ENCODE data around the gene ZNF415.
"Not testable (repeated sequence)": the region's sequence is repeated elsewhere in the genome, so short reads cannot be mapped to it uniquely, and the experiment has no call there.

Gene ZNF415

DNA sequence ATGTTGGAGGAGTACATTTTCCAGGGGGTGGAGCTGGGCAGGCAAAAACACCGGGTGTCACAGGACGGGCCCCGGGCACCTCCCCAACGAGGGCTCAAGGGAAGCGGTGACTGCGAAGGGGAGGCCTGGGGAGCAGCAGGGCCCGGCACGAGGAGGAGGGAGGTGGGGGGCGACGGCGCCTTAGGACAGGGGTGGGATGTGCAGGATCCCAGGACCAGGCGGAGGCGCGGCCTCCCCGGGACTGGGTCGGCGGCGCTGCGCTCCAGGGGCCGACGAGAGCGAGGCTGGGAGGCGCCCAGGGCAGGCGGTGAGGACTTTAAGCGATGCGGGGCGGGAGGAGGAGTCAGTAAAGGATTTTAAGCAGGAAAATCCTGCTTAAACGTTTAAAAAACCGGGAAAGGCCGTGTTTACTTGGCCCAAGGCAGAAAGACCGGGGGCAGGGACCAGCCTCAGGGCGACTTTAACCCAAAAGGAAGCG lies 29.9 kb downstream of the ZNF415 start:
- no peak for DNase-seq (ENCODE audit: low spot score)

- DNase-seq (ENCODE audit: low spot score), result no peak
These were observed 30.4 kb downstream of the ZNF415 start for GRCh38 chr19:53102206-53102755.

DNA sequence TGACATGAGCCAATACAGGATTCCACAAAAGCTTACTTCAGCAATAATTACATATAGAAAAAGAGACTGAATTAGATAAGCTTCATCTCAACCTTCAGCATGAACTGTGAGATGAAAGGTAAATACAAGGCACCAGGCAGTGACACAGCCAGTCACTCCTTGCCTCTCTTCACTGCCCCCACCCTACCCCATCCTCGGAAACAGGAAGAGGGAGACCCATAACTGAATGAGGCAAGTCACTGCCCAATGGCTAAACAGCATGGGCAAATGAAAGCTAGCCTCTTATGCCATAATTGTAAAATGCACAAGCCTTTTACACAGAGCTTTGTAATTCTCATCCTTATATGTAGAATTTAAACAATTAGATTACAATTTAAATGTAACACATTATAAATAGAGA lies 31.2 kb downstream of the ZNF415 start:
- no peak for DNase-seq (ENCODE audit: low spot score)

DNA sequence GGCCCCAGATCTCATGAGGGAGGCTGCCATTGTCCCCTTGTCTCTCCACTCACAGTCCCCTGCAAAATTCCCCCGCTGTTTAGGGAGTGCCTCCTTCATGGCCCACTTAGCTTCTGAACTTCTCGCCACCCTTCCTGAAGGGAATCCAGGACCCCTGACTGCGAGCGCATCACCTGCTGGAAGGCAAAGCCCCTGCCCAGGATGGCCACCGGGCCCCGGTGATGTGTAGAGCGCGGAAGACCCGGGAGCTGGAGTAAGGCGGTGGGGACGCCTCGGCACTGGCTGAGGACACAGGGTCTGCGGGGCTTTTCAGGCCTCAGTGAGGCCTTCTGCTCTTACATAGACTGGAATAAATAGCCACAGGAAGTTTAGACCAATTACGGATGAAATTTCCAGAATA lies 34.1 kb downstream of the ZNF415 start:
- DNase-seq (ENCODE audit: low spot score), result not testable (repeated sequence)

DNA sequence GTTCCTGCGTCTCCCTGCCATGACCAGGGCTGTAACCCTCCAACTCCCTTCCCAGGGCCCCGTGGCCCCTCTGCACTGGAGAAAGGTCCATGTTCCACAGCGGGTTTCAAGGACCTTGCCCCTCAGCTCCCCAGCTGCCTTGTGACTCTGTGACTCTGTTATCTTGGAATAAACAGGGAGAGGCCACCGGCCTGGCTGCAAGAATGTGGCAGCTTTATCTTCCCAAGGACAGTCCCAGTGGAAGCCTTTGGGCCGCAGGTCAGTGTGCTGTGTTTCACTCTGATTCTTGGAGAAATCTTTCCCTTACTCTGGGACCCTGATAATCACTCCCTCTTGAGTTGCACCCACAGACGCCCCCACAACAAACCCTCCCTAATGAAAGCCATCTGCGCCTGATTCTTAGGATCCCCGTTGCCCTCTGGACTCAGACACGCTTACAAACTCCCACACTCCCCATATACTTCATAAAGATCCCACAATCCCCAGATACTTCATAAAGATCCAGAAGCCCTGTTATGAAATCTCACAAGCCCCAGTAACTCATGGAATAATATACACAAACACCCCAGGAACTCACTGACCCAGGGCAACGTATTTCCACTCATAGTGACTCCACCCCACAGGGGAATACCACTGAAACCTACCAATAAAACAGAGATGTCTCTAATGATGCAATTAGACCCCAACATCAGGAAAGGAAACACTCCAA lies 35.6 kb downstream of the ZNF415 start:
- DNase-seq (ENCODE audit: low spot score), result not testable (repeated sequence)

GRCh38 chr19:53096579-53096978 lies 36.1 kb downstream of the ZNF415 start:
- DNase-seq (ENCODE audit: low spot score), result not testable (repeated sequence)

DNA sequence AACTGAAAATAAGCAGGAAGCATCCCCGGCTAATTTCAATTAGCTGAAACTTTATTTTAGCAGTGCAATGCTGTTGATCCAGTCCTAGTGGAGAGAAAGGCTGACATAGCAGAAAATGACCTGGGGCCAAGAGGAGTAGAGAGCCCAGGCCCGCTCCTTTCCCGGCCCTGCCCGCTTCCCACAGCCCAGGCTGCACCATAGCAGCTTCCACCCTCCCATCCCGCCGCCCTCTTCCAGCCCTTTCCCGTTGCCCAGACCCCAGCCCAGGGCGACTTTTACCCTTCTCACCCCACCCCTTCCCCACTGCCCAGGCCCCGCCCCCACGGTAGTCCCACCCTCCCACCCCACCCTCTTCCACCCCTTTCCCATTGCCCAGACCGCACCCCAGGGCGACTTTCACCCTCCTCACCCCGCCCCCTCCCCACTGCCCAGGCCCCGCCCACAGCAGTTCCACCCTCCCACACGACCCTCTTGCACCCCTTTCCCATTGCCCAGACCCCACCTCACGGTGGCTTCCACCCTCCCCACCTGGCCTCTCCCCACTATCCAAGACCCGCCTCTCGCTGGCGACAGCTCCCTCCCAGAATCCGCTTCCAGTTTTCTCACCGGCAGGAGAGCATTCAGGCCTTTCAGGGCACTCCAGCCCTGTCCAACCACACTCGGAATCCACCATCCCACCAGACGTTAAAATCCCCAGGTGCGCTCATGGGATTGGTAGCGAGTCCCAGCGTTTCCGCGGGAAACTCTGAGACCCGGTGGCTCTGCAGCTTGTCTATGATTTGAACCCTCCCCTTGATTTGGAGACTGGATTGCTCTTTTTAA lies 37.7 kb downstream of the ZNF415 start:
- no peak for DNase-seq (ENCODE audit: low spot score)

- DNase-seq (ENCODE audit: low spot score), result no peak
These were observed 40.0 kb downstream of the ZNF415 start for GRCh38 chr19:53092723-53093122.

DNA sequence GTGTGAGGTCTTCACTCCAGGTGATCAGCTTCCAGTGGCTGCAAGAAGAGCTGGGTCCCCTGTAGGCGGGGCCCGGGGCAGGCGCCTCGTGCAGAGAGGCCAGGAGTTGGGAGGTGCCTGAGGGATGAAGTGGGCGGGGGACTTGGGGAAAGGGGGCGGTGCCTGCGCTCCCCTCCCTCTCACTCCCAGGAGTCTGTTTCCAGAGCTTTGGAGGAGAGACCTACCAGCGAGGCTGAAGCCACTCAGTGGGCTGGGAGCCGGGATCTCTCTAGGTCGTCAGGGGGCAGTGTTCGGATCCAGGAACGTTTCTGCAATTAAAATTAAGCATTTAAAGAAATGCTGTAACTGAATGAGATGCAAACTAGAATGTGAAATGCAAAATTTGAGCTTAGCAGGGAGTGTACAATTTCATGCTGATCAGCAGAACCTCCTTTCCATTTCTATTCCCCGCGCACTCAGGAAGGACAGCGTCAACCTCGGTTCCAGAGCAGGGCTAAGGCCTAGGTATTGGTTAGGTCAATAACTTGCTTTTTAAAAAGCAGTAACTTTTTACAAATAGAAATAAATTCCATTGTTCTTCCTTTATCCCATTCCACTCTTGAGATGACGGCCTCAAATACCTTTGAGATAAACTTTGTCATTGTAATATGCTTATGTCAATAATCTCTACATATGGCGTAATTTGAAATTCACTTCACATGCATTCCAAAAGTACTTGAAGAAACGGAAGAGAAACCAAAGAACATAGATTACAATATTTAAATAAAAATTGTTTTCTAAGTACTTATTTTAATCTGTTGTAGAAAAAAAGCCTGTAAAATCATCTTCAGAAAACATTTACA lies 41.1 kb downstream of the ZNF415 start:
- no peak for DNase-seq (ENCODE audit: low spot score)

DNA sequence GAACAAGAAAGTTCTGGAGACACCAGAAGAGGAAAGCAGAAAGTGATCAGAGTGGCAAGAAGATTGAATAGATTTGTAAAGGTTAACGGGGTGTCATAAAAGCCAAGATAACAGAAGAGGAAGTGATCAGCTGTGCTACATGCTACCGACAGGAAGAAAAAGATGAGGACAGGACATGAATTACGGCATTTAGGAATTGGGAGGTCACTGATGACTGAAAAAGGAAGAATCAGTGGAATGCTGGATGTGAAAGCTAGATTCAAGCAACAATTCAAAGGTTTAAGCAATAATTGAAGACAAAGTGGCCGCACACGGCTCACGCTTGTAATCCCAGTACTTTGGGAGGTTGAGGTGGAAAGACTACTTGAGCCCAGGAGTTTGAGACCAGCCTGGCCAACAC lies 44.6 kb downstream of the ZNF415 start:
- no peak for DNase-seq (ENCODE audit: low spot score)

DNA sequence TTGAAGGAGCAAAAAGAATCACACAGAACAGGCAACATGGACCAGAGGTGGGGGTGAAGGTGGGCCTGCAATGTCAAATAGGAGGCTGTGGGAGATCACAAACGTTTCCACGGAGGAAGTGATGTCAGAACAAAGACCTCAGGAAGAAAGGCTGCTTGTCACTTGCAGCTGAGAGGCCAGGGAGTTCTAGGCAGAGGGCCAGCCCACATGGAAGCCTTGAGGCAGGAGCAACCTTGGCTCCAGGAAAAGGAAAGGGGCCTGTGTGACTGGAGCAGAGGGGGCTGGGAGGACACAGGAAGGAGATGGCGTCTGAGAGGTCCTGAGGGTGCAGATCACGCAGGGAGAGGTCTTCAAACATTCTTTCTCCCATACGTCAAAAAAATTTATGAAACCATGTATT lies 45.8 kb downstream of the ZNF415 start:
- no peak for DNase-seq (ENCODE audit: low spot score)

GRCh38 chr19:53085496-53085895 lies 47.2 kb downstream of the ZNF415 start:
- no peak for DNase-seq (ENCODE audit: low spot score)

GRCh38 chr19:53082929-53083328 lies 49.8 kb downstream of the ZNF415 start:
- DNase-seq (ENCODE audit: low spot score), result no peak

DNA sequence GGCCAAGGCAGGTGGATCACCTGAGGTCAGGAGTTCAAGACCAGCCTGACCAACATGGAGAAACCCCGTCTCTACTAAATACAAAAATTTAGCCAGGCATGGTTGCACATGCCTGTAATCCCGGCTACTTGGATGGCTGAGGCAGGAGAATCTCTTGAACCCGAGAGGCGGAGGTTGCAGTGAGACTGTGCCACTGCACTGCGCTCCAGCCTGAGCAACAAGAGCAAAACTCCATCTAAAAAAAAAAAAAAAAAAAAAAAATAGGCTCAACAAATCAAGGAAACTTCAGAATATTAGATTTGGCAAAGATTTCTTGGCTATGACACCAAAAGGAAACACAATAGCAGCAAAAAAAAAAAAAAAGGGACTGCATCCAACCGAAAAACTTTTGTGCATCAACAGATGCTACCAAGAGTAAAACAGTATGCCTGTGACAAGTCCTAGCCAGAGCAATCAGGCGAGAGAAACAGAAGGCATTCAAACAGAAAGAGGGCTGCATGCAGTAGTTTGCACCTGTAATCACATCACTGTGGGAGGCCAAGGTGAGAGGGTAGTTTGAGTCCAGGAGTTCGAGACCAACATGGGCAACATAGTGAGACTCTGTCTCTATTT lies 53.3 kb downstream of the ZNF415 start:
- no peak for DNase-seq (ENCODE audit: low spot score)

- DNase-seq (ENCODE audit: low spot score), result no peak
These were observed 54.0 kb downstream of the ZNF415 start for GRCh38 chr19:53078668-53079067.

DNA sequence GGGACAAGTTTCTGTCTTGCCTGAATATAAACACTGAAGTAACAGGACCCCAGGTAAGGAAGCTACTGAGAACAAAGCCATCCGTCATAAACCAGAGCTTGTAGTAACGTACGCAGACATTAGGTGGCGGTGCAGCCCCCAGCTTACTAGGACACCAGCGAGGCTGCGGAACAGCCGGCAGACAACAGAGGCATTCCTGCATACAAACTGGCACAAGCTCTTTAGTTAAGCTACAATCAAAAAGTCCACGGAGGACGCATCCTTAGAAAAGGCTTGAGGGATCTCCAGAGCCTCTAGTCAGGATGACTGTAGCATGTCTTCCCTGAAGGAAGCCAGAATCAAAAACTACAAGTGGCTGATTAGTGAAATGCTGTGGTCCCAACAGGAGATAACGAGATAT lies 55.7 kb downstream of the ZNF415 start:
- DNase-seq (ENCODE audit: low spot score), result no peak

DNA sequence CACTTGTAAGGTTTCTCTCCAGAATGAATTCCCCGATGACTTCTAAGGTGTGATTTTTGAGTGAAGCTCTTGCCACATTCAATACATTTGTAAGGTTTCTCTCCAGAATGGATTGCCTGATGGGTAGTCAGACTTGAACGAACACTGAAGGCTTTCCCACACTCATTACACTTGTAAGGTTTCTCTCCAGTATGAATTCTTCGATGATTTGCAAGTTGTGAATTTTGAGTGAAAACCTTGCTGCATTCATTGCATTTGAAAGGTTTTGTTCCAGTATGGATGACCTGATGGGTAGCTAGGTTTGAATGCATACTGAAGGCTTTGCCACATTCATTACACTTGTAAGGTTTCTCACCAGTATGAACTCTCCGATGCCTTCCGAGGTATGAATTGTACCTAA lies 63.9 kb downstream of the ZNF415 start:
- no peak for DNase-seq (ENCODE audit: low spot score)

DNA sequence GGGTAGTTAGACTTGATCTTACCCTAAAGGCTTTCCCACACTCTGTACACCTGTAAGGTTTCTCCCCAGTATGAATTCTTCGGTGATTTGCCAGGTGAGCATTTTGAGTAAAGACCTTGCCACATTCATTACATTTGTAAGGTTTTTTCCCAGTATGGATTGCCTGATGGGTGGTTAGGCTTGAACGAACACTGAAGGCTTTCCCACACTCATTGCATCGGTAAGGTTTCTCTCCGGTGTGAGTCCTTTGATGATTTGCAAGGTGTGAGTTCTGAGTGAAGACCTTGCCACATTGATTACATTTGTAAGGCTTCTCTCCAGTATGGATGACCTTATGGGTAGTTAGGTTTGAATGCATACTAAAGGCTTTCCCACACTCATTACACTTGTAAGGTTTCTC lies 64.5 kb downstream of the ZNF415 start:
- DNase-seq (ENCODE audit: low spot score), result no peak

GRCh38 chr19:53057904-53058580 lies 74.7 kb downstream of the ZNF415 start:
- DNase-seq (ENCODE audit: low spot score), result no peak

Measured in hematopoietic multipotent progenitor cell treated with erythropoietin and hydrocortisone succinate and interleukin-3 and kit ligand, for 17 days (in vitro differentiated cells).